Sigmoid colon (tissue), 4 donors: ENCODE measurements around the gene LRAT.

Experiments
- EP300 ChIP-seq, 4 donors: sonication (generic); formaldehyde crosslinking; IDR thresholded peaks; one replicate each; pipeline ENCODE4 v1.6.1; 2017; ENCODE audit warnings: antibody characterized with exemption in 4 of 4
- POLR2A ChIP-seq, 2 donors: fragments of 450-650 bp; IDR thresholded peaks; one replicate each; pipeline ENCODE4 v1.6.1; 2016; ENCODE audit warnings: antibody characterized with exemption in 2 of 2, mild to moderate bottlenecking in 2 of 2, moderate library complexity in 2 of 2
- POLR2AphosphoS5 ChIP-seq, 4 donors: sonication (generic); formaldehyde crosslinking; IDR thresholded peaks; one replicate each; pipeline ENCODE4 v1.6.1; 2017; ENCODE audit warnings: antibody characterized with exemption in 4 of 4
- TF ChIP-seq, protein P1 (sequence below), 4 experiments: fragments of 450-650 bp in 3 of 4; fragments of 200-600 bp in 1 of 4; IDR thresholded peaks; one replicate each; pipeline ENCODE4 v1.5.1; 2016 to 2019; ENCODE audit warnings: antibody characterized with exemption in 4 of 4, mild to moderate bottlenecking in 3 of 4, moderate library complexity in 2 of 4

DNA sequence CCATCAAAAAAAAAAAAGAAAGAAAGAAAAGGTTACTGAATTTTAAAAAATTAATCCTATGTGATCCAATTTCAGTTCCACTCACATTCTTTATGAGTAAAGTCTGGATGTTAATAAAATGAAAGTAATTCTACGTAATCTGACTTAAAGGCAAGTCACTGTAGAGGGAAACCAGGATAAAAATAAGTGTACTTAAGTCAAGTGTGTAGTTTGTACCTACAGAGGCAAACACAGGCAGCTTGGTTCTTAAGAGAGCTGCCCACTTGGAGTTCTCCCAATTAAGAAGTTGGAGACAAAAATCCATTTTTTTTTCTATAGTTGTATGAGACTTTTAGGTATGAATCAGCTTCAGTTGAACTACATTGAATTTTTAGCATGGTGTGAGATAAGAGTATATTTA, 7.0 kb upstream of the LRAT start:
- TF ChIP-seq, protein P1, sequence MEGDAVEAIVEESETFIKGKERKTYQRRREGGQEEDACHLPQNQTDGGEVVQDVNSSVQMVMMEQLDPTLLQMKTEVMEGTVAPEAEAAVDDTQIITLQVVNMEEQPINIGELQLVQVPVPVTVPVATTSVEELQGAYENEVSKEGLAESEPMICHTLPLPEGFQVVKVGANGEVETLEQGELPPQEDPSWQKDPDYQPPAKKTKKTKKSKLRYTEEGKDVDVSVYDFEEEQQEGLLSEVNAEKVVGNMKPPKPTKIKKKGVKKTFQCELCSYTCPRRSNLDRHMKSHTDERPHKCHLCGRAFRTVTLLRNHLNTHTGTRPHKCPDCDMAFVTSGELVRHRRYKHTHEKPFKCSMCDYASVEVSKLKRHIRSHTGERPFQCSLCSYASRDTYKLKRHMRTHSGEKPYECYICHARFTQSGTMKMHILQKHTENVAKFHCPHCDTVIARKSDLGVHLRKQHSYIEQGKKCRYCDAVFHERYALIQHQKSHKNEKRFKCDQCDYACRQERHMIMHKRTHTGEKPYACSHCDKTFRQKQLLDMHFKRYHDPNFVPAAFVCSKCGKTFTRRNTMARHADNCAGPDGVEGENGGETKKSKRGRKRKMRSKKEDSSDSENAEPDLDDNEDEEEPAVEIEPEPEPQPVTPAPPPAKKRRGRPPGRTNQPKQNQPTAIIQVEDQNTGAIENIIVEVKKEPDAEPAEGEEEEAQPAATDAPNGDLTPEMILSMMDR (IDR thresholded peaks at IDR 0.05): no peak
- TF ChIP-seq POLR2A (IDR thresholded peaks at IDR 0.05): no peak
- no peak for TF ChIP-seq POLR2AphosphoS5 (IDR thresholded peaks at IDR 0.05)
- no peak for TF ChIP-seq EP300 (IDR thresholded peaks at IDR 0.05)
